GM23338 (cell line): ENCODE measurements around the gene SELENOO. TPM values are rescaled to one million over a fixed set of nuclear protein-coding genes. Genes with fewer than 3 reads are reported as not detected.

ENCODE experiments used
- EZH2 ChIP-seq: fragments of 200-600 bp; sonication (generic); IDR thresholded peaks from one replicate; pipeline ENCODE4 v1.8.0; 2017; ENCODE audit warnings: antibody characterized with exemption, mild to moderate bottlenecking, low read depth; ENCODE audit not compliant: unreplicated experiment
- NANOG ChIP-seq: IDR thresholded peaks from 2 replicates; pipeline ENCODE4 v1.6.1; 2016; ENCODE audit warnings: antibody characterized with exemption, borderline replicate concordance
- POLR2AphosphoS5 ChIP-seq: IDR thresholded peaks from 2 replicates; pipeline ENCODE4 v1.6.1; 2016; ENCODE audit warnings: antibody characterized with exemption, low read depth
- STAT1 ChIP-seq: IDR thresholded peaks from one replicate; pipeline ENCODE4 v1.6.1; 2016; ENCODE audit warnings: antibody characterized with exemption; ENCODE audit not compliant: unreplicated experiment
- ZNF114 ChIP-seq: fragments of 250-450 bp; sonication (Bioruptor Pico); IDR thresholded peaks from 2 replicates; pipeline ENCODE4 v1.5.0; 2020; ENCODE audit warnings: mild to moderate bottlenecking, moderate library complexity
- ZNF331 ChIP-seq: fragments of 250-450 bp; sonication (Bioruptor Pico); IDR thresholded peaks from 2 replicates; pipeline ENCODE4 v1.5.0; 2020; ENCODE audit warnings: low read depth, mild to moderate bottlenecking, moderate library complexity
- polyA plus RNA-seq: library from polyadenylated mRNA; unstranded; fragments of >200 nt; fragmentation: Nextera tagmentation; extraction: Ambion mirVana; gene quantifications from 2 replicates; pipeline ENCODE4 v1.2.1, GENCODE V29; 2016
- total RNA-seq: library from RNA; depleted of rRNA; stranded (reverse); fragments of >200 nt; shearing (Covaris generic); gene quantifications from 2 replicates; pipeline ENCODE4 v1.2.3, GENCODE V29; 2014
- TF ChIP-seq, protein P1 (sequence below): fragments of 250-450 bp; sonication (Bioruptor Pico); IDR thresholded peaks from 2 replicates; pipeline ENCODE4 v1.5.0; 2020; ENCODE audit warnings: mild to moderate bottlenecking, moderate library complexity
- TF ChIP-seq, protein P2 (sequence below), 2 experiments: fragments of 200-600 bp in 1 of 2; sonication (generic) in 1 of 2; conservative IDR thresholded peaks; 2 replicates each; pipeline versions ENCODE4 v1.5.1 to v1.6.1; 2016 to 2017; ENCODE audit warnings: antibody characterized with exemption in 2 of 2, low read depth in 2 of 2, mild to moderate bottlenecking in 2 of 2, moderate library complexity in 1 of 2
- TF ChIP-seq, protein P3 (sequence below): IDR thresholded peaks from one replicate; pipeline ENCODE4 v1.6.1; 2018; ENCODE audit warnings: antibody characterized with exemption; ENCODE audit not compliant: unreplicated experiment

SELENOO gene
- total and polyA plus RNA-seq, 2 experiments from 2014 or later: 6.8 to 21.3 TPM

DNA sequence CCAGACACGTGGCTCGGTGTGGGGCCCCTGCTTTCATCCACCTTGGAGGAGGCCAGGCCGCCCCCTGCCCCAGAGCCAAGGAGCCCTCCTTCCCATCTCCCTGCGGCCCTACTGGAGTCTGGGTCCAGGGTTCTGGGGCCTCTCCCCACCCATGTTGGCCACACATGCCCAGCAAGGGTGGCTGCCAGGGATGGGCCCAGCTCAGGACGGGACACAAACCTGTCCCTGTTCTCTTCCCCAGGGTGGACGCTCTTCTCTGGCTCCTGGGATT lies 25.7 kb upstream of the SELENOO start (continued):
- TF ChIP-seq, protein P1, sequence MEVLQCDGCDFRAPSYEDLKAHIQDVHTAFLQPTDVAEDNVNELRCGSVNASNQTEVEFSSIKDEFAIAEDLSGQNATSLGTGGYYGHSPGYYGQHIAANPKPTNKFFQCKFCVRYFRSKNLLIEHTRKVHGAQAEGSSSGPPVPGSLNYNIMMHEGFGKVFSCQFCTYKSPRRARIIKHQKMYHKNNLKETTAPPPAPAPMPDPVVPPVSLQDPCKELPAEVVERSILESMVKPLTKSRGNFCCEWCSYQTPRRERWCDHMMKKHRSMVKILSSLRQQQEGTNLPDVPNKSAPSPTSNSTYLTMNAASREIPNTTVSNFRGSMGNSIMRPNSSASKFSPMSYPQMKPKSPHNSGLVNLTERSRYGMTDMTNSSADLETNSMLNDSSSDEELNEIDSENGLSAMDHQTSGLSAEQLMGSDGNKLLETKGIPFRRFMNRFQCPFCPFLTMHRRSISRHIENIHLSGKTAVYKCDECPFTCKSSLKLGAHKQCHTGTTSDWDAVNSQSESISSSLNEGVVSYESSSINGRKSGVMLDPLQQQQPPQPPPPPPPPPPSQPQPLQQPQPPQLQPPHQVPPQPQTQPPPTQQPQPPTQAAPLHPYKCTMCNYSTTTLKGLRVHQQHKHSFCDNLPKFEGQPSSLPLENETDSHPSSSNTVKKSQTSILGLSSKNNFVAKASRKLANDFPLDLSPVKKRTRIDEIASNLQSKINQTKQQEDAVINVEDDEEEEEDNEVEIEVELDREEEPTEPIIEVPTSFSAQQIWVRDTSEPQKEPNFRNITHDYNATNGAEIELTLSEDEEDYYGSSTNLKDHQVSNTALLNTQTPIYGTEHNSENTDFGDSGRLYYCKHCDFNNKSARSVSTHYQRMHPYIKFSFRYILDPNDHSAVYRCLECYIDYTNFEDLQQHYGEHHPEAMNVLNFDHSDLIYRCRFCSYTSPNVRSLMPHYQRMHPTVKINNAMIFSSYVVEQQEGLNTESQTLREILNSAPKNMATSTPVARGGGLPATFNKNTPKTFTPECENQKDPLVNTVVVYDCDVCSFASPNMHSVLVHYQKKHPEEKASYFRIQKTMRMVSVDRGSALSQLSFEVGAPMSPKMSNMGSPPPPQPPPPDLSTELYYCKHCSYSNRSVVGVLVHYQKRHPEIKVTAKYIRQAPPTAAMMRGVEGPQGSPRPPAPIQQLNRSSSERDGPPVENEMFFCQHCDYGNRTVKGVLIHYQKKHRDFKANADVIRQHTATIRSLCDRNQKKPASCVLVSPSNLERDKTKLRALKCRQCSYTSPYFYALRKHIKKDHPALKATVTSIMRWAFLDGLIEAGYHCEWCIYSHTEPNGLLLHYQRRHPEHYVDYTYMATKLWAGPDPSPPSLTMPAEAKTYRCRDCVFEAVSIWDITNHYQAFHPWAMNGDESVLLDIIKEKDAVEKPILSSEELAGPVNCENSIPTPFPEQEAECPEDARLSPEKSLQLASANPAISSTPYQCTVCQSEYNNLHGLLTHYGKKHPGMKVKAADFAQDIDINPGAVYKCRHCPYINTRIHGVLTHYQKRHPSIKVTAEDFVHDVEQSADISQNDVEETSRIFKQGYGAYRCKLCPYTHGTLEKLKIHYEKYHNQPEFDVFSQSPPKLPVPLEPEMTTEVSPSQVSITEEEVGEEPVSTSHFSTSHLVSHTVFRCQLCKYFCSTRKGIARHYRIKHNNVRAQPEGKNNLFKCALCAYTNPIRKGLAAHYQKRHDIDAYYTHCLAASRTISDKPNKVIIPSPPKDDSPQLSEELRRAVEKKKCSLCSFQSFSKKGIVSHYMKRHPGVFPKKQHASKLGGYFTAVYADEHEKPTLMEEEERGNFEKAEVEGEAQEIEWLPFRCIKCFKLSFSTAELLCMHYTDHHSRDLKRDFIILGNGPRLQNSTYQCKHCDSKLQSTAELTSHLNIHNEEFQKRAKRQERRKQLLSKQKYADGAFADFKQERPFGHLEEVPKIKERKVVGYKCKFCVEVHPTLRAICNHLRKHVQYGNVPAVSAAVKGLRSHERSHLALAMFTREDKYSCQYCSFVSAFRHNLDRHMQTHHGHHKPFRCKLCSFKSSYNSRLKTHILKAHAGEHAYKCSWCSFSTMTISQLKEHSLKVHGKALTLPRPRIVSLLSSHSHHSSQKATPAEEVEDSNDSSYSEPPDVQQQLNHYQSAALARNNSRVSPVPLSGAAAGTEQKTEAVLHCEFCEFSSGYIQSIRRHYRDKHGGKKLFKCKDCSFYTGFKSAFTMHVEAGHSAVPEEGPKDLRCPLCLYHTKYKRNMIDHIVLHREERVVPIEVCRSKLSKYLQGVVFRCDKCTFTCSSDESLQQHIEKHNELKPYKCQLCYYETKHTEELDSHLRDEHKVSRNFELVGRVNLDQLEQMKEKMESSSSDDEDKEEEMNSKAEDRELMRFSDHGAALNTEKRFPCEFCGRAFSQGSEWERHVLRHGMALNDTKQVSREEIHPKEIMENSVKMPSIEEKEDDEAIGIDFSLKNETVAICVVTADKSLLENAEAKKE (CRISPR knock-in tag): no peak
- TF ChIP-seq ZNF114 (CRISPR knock-in tag): no peak
- TF ChIP-seq, protein P2, sequence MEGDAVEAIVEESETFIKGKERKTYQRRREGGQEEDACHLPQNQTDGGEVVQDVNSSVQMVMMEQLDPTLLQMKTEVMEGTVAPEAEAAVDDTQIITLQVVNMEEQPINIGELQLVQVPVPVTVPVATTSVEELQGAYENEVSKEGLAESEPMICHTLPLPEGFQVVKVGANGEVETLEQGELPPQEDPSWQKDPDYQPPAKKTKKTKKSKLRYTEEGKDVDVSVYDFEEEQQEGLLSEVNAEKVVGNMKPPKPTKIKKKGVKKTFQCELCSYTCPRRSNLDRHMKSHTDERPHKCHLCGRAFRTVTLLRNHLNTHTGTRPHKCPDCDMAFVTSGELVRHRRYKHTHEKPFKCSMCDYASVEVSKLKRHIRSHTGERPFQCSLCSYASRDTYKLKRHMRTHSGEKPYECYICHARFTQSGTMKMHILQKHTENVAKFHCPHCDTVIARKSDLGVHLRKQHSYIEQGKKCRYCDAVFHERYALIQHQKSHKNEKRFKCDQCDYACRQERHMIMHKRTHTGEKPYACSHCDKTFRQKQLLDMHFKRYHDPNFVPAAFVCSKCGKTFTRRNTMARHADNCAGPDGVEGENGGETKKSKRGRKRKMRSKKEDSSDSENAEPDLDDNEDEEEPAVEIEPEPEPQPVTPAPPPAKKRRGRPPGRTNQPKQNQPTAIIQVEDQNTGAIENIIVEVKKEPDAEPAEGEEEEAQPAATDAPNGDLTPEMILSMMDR (conservative IDR thresholded peaks at IDR 0.05; ENCODE audit: low read depth in 2 of 2): no peak
- no peak for TF ChIP-seq EZH2
- TF ChIP-seq POLR2AphosphoS5: no peak
- TF ChIP-seq, protein P3, sequence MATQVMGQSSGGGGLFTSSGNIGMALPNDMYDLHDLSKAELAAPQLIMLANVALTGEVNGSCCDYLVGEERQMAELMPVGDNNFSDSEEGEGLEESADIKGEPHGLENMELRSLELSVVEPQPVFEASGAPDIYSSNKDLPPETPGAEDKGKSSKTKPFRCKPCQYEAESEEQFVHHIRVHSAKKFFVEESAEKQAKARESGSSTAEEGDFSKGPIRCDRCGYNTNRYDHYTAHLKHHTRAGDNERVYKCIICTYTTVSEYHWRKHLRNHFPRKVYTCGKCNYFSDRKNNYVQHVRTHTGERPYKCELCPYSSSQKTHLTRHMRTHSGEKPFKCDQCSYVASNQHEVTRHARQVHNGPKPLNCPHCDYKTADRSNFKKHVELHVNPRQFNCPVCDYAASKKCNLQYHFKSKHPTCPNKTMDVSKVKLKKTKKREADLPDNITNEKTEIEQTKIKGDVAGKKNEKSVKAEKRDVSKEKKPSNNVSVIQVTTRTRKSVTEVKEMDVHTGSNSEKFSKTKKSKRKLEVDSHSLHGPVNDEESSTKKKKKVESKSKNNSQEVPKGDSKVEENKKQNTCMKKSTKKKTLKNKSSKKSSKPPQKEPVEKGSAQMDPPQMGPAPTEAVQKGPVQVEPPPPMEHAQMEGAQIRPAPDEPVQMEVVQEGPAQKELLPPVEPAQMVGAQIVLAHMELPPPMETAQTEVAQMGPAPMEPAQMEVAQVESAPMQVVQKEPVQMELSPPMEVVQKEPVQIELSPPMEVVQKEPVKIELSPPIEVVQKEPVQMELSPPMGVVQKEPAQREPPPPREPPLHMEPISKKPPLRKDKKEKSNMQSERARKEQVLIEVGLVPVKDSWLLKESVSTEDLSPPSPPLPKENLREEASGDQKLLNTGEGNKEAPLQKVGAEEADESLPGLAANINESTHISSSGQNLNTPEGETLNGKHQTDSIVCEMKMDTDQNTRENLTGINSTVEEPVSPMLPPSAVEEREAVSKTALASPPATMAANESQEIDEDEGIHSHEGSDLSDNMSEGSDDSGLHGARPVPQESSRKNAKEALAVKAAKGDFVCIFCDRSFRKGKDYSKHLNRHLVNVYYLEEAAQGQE: no peak
- TF ChIP-seq STAT1: no peak
- TF ChIP-seq ZNF331: no peak
- no peak for TF ChIP-seq NANOG
